Progenitor cell of endocrine pancreas (in vitro differentiated cells): ENCODE data around the gene DCXR. TPM values are rescaled to one million over a fixed set of nuclear protein-coding genes. Genes with fewer than 3 reads are reported as not detected.
"Not testable (repeated sequence)": the region's sequence is repeated elsewhere in the genome, so short reads cannot be mapped to it uniquely, and the experiment has no call there.

ENCODE experiments used
- DNase-seq: peaks from one replicate; pipeline ENCODE4 v3.0.0; 2021; ENCODE audit warnings: low spot score; ENCODE audit not compliant: unreplicated experiment
- H3K27ac Mint-ChIP-seq: 2 replicates; pipeline ENCODE4 v1.8.0; 2021; ENCODE audit warnings: mild to moderate bottlenecking, moderate library complexity, mixed read lengths
- H3K27me3 Mint-ChIP-seq: 2 replicates; pipeline ENCODE4 v1.8.0; 2021; ENCODE audit warnings: mixed read lengths
- H3K36me3 Mint-ChIP-seq: 2 replicates; pipeline ENCODE4 v1.8.0; 2022; ENCODE audit warnings: mixed read lengths; ENCODE audit not compliant: insufficient read depth
- H3K4me1 Mint-ChIP-seq: 2 replicates; pipeline ENCODE4 v1.8.0; 2021; ENCODE audit warnings: low read depth, mixed read lengths
- H3K4me3 Mint-ChIP-seq: 2 replicates; pipeline ENCODE4 v1.8.0; 2021; ENCODE audit warnings: low read depth, mild to moderate bottlenecking, moderate library complexity, mixed read lengths
- H3K9me3 Mint-ChIP-seq: 2 replicates; pipeline ENCODE4 v1.8.0; 2021; ENCODE audit warnings: low read depth, mixed read lengths
- total RNA-seq: library from RNA; stranded (reverse); gene quantifications from 2 replicates; pipeline ENCODE4 v1.2.1, GENCODE V29; 2021
- TF ChIP-seq, protein P1 (sequence below): fragments of 200-600 bp; sonication (generic); IDR thresholded peaks from one replicate; pipeline ENCODE4 v1.5.0; 2021; ENCODE audit warnings: antibody characterized with exemption, mild to moderate bottlenecking; ENCODE audit not compliant: unreplicated experiment

DCXR gene
- total RNA-seq, 1 donor from 2014 or later = 72.2 TPM

DNA sequence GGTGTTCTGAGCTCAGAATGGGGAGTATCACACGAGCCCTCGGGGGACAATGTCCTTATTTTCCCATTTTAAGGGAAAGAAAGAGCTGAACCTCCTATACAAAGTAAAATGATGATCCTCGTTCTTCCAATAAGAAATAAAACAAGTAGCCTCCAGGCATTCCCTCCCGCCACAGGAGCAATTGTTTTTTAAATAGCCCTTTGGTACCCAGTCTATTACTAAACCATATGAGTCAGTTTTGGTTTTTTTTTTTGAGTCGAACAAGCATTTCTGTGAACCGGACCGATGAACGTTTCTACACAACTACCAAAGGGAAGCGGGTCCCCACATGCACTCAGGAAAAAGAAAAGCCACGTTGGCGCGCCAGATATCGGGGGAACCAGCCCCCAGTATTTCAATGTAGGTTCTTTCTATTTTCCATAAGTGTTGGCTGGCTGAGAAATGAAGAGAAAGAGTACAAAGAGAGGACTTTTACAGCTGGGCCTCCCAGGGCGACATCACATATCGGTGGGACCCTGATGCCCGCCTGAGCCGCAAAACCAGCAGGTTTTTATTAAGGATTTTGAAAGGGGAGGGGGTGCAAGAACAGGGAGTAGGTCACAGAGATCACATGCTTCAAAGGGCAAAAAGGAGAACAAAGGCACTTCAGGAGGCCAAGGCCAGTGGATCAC lies 3.8 kb upstream of the DCXR start:
- Mint-ChIP-seq H3K4me1 (peaks cover 3% of the 10 kb centered on the region), H3K4me3 (no peak overlapping the region), H3K36me3 (no peaks in the 10 kb centered on the region), H3K27me3 (peaks cover 13% of the 10 kb centered on the region), H3K27ac (no peak overlapping the region), H3K9me3 (no peaks in the 10 kb centered on the region)
- TF ChIP-seq, protein P1, sequence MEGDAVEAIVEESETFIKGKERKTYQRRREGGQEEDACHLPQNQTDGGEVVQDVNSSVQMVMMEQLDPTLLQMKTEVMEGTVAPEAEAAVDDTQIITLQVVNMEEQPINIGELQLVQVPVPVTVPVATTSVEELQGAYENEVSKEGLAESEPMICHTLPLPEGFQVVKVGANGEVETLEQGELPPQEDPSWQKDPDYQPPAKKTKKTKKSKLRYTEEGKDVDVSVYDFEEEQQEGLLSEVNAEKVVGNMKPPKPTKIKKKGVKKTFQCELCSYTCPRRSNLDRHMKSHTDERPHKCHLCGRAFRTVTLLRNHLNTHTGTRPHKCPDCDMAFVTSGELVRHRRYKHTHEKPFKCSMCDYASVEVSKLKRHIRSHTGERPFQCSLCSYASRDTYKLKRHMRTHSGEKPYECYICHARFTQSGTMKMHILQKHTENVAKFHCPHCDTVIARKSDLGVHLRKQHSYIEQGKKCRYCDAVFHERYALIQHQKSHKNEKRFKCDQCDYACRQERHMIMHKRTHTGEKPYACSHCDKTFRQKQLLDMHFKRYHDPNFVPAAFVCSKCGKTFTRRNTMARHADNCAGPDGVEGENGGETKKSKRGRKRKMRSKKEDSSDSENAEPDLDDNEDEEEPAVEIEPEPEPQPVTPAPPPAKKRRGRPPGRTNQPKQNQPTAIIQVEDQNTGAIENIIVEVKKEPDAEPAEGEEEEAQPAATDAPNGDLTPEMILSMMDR = no peak
- DNase-seq = no peak

- TF ChIP-seq, protein P1 = no peak
- Mint-ChIP-seq H3K4me1 (peaks cover 4% of the 10 kb centered on the region), H3K9me3 (no peaks in the 10 kb centered on the region), H3K27me3 (peaks cover 19% of the 10 kb centered on the region), H3K36me3 (peaks cover 7% of the 10 kb centered on the region), H3K27ac (no peak overlapping the region), H3K4me3 (no peak overlapping the region)
- no peak for DNase-seq
These were observed 2.3 kb upstream of the DCXR start for GRCh38 chr17:82039695-82040299.

DNA sequence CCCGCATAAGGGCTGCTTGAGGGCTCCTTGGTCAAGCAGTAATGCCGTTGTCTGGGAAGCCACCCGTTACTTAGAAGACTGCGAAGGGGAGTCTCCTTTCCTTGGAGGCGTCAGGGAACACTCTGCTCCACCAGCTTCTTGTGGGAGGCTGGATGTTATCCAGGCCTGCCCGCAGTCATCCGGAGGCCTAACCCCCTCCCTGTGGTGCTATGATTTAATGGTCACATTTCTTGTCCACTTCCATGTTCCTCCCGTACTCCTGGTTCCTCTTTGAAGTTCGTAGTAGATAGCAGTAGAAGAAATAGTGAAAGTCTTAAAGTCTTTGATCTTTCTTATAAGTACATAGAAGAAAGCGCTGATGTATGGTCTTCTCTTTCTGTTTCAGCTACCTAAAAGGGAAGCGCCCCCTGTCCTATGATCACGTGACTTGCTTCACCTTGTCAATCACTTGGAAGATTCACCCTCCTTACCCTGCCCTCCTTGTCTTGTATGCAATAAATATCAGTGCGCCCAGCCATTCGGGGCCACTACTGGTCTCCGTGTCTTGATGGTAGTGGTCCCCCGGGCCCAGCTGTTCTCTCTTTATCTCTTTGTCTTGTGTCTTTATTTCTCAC lies 1.4 kb upstream of the DCXR start:
- H3K27me3 Mint-ChIP-seq = peaks cover 19% of the 10 kb centered on the region
- H3K4me1 Mint-ChIP-seq, H3K4me3 Mint-ChIP-seq, DNase-seq, H3K9me3 Mint-ChIP-seq, H3K27ac Mint-ChIP-seq, H3K36me3 Mint-ChIP-seq: not testable (repeated sequence)

DNA sequence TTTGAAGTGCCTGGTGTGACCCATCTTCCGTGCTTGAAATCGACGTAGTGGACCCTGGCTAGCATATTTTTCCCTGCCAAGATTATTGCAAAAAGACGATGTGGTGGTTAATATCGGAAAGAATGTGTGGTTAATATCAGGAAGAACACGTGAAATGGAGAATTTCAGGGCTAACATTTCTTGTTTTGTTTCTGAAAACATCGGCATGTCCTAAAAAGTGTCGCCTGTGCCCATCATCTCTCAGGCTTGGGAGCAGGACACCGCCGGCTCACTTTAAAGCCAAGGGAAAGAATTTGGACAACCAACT lies 345 bp upstream of the DCXR start:
- Mint-ChIP-seq H3K4me3 (peak overlapping the region; percentile 75), H3K4me1 (peaks cover 4% of the 10 kb centered on the region), H3K9me3 (no peaks in the 10 kb centered on the region), H3K27me3 (peaks cover 20% of the 10 kb centered on the region), H3K27ac (peak overlapping the region; percentile 92), H3K36me3 (peaks cover 7% of the 10 kb centered on the region)
- no peak for DNase-seq
- TF ChIP-seq, protein P1 = no peak

DNA sequence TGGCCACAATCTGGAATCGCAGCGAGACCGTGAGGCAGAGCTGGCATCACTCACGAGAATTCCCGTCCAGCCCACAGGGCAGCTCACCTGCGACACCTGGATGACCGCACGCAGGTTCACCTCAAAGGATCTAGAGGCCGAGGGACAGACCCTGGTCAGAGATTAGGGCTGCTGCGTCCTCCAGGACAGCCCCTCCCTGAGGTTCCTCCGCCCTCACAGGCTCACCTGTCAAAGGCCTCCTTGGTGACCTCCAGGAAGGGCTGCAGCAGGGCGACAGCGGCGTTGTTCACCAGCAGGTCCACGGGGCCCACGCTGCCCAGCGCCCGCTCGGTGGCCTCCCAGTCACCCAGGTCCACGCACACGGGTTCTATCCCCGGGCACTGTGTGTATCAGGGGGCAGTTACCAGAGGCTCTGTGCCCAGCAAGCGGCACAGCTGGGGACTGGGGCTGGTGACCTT lies 834 bp downstream of the DCXR start:
- Mint-ChIP-seq H3K27ac (no peak overlapping the region), H3K36me3 (peaks cover 7% of the 10 kb centered on the region), H3K9me3 (no peaks in the 10 kb centered on the region), H3K27me3 (peaks cover 21% of the 10 kb centered on the region), H3K4me1 (peaks cover 4% of the 10 kb centered on the region), H3K4me3 (peak overlapping the region; percentile 75)
- TF ChIP-seq, protein P1 = no peak
- DNase-seq = no peak
